Measurements from ENCODE around the gene MAML3.

MAML3 gene

DNA sequence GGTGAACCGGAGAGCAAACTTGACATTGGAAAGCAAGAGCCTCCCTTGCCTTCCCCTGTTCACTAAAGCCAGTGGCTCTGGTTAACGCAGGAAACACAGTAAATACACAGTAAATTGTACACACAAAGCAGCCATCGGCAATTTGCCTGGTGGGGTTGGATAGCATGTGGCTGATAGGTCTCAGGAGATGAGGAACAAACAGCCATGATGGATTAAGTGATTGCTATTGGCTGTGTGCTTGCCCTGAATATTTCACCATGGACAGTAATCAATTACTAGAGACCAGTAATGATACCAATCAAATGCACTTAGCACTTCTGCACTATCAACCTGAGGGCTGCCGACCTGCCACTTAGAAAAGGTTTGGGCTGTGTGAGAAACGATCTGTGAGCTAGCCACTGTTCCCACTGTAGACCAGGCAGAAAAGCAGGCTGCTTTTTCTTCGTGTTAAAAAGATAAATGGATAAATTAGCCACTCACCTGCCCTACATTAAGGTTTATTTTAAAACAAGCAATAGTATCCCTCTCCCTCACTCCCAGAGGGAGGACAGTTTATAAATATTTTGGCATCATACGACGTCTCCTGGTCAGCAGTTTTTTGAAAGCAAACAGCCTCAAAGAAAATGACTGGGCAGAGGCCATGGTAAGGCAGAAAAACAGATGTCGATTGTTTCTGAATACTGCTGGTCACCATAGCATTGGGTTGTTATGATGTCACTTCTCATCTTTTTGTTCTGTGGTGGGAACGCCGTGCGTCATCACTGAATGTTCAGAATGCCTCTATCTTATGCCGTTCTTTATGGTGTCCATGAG, 167.1 kb downstream of the MAML3 start:
- DNase-seq = no peak

DNA sequence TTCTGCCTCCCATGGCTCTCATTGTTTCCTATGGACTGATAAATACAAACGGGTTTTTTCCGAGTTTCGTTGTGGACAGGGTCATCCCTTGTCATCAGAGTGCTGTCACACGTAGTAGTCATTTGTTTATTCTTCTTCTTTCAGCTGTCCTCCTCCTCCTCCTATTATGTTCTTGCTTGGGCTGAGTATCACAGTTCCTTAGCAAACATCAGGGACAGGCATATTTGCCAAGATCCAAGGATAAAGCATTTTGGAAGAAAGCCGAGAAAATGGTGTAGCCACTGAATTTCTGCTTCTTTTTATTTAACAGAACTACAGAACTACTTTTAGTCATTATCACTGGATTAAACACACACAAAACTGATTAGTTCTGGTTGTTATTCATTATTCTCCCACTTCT, 167.9 kb downstream of the MAML3 start:
- no peak for DNase-seq

DNA sequence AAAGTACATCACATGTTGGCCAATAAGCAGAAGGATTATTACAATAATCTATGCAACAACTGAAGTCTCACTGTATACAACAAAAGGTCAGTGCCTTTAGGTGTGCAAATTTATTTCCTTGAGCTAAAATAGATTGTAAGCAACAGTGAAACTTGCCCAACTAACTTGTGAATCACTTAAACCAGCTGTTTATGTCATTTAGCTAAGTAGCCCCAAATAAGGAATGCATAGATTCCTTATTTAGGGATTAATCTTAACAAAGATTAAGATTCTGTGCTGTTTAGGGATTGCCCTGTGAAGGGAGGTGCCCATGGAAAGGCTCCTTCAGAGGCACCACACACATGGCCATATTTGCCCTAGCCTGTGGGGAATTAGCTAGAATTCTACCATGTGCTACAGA, 168.6 kb downstream of the MAML3 start:
- DNase-seq = no peak

DNA sequence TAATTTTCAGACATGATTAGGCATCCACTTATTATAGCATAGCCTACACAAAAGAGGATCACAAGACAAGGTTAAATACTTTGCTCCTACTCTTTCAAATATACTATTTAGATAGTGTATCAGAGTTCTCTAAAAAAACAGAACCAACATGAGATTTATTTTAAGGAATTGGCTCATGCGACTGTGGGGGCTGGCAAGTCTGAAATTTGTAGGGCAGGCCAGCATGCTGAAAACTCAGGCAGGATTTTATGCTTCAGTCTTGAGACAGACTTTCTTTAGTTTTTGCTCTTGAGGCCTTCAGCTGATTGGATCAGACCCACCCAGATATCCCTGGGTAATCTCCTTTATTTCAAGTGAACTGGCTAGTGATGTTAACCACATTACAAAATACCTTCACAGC, 169.5 kb downstream of the MAML3 start:
- no peak for DNase-seq

DNA sequence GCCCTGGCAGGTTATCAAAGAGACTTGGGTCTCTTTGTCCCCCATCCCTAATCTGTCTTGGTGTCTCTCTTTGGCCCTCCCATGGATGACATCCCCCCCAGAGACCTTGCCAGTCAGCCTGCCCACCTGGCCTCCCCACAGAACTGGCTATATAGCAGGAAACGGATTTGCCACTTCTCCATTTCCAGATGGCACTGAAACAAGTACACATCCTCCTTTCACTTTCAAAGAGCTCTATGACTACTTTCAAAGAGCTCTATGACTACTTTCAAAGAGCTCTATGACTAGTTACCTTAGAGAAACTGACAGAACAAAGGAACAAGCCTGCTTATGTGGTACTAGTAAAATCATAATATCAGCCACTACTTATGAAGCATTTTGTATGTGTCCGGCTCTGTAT, 175.3 kb downstream of the MAML3 start:
- no peak for DNase-seq

DNA sequence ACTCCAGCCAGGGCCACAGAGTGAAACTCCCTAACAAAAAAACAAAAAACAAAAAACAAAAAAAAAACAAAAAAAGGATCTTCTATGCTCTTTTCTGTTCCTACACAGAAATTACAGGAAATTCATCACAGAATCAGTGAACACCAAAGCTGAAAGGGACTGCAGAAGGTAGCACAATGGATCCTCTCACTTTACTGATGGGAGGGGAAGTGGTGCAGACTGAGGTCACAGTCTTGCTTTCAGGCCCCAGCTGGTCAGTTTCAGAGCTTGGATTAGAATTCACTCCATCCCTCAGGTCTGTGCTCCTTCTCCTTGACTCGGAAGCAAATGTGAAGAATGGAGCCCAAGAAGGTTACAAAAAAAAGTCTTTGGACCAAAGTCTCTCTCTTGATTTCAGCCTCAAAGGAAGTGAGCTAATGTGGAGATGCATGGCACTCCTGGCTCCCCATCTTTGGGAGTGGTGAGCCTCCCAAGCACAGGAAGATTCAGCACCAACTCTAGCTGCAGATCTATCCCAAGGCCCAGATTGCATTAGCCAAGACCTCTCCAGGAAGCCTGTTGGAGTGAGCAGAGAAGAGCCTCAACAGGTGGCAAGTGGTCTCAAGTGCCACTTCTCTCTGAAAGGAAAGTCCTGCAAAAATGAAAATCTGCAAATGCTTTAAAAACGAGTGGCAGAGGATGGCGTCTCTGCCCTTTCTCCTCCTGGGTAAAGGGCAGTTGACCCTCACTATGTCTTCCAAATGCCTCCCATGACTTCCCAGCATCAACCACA, 176.0 kb downstream of the MAML3 start:
- no peak for DNase-seq

DNA sequence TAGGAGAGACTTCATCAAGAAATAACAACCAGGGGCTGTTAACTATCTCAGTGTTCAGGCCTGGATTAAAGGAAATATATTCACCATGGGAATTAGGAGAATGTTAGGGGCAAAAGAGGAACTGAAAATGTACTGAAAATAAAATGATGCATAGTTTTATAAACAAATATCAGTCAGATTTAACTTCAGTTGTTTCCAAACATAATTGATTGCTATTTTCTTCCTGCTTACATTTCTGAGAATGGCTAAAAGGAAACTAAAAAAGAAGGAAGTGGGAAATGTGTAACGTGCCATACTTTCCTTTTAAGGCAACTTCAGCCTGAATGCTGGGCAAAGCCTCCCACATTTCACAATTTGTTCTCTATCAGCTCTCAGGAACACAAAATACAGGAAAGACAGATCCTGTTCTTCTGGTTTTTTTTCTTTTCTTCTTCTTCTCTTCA, 178.1 kb downstream of the MAML3 start:
- no peak for DNase-seq

DNA sequence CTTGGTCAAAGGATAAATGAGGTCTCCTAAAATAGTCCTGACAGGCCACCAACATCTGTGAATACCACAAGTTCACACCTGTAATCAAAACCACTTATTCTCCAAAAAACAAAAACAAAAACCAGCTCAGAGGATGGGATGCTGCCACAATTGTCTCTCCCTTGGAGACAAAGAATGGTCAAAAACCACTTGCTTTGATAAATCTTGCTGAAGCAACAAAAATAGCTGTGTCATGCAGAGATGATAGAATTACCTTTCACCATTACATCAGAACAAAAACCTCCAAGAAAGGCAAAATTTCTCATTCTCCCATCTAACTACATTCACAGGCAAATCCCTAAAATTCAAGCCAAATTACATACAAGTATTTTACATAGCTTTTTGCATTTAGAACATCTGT, 180.4 kb downstream of the MAML3 start:
- DNase-seq = no peak

DNA sequence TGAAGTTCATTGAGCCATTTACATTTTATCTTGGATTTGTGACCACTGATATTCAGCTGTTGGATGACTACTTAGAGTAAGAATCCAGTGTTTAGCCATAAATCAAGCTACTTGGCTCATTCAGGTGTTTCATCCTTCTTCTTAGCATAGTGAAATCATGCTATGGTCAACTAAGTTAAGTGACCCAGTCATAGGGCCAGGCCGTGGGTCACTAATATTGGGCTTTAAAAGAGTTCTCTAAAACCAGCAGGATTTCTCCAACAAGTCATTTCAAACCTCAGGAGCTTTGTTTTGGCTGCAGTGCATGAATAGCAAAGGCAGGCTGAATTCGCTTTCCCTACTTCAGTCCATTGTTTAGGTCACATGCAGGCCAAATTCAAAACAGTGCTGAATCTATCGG, 181.0 kb downstream of the MAML3 start:
- no peak for DNase-seq

DNA sequence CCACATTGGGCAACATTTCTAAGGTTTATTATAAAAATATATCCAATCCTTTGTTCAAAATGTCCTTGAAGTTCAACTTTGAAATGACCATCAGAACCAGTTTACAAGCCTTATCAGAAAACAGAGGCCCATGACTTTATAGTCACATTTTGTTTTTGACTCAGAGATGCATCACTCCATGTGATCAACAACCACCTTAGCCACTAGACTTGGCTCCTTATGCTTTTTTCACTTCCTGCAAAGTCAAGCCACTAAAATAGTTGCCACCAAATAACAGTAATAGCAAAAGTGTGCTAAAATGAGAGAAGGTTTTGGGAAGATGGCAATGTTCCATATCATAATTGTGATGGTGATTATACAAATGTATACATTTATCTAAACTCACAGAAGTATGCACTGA, 181.7 kb downstream of the MAML3 start:
- no peak for DNase-seq

DNA sequence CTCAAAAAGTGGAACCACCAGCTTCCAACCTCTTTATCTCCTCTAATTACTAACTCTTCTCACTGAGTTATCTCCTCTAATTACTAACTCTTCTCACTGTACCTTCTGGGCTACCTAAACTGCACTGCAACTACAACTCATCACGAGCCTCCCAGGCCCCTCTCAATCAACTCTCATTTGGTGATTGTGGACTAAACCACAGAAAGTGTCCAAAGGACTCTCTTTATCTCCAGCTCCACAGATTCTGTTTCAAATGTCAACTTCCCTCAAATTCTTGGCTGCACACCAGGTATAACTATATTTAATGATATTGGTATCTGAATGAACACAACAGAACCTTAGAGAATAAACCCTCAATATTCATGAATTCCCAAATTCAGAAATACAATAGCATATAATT, 182.9 kb downstream of the MAML3 start:
- DNase-seq = no peak

DNA sequence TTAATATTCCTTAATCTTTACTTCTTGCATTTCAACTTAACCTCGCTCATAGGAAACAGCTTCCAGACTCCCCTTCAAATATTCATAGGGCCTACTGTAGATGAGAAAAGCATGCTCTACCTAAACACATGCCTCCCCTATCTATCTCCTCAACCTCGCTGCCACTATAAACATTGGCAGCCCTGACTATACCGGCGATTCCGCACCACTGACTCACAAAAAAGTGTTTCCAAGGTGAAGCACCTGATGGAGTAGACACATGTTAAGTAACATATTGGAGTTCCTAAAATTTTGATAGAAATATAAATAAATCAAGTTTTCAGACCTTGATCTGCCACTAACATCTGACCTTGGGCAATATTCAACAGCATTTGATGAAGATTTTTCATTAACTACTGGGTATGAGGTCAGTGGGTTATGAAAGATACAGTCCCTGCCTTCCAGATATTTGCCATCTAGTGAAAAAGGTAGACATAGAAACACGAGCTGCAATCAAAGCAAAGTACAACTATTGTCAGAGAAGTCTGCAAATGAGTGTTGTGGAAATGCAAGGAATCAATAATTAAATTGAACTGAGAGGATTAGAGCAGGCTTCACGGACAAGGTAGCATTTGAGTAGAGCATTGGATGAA, 184.2 kb downstream of the MAML3 start:
- no peak for DNase-seq

DNA sequence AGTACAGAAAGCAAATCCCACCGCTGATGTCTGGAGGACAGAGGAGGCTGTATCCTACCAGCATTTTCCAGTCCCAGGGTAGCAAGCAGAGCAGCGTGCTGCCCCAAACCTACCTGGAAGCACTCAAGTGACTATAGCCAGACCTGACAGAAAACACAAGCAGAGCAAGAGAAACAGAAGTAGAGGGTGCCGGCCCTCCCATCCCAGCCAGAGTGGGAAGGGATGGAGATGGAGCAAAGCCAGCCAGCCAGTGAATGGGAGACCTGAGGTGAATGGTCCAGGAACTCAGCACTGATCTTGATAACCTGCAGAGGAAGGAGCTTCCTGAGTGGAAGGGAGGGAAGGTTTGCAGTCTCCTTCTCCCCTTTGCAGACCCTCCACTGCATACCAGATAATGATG, 185.2 kb downstream of the MAML3 start:
- no peak for DNase-seq

DNA sequence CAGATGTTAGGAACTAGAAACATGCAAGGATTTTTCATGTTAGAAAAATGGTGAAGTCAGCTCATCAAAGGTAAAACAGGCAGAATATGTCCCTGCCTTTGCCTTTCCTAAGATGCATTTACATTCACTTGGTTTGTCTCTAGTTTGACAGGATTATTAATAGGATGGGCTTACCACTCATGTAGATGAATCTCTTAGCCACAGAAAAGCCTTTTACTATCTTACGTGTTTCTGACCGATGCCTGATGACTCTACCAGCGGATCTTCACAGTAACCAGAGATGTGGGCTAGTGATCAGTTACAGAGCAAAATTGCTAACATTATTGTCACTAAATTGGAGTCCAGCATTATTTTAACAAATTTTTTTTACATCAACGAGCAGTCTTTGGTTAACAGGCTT, 187.6 kb downstream of the MAML3 start:
- no peak for DNase-seq

DNA sequence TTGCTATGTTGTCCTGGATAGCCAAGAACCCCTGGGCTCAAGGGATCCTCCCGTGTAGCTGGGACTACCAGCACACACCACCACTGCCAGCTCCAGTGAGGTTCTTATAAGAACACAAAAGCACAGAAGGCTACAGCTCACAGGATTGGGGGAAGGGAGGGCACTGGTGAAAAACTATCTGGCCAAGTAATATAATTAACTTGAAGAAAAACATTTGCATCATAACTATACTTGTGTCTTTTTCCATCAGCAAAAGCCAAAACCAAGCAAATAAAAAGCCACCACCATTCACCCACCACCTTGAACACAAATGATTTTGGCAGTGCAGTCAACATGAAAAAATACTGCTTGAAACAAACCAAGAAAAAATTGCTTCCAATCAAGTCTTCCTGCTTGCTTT, 188.2 kb downstream of the MAML3 start:
- no peak for DNase-seq

DNA sequence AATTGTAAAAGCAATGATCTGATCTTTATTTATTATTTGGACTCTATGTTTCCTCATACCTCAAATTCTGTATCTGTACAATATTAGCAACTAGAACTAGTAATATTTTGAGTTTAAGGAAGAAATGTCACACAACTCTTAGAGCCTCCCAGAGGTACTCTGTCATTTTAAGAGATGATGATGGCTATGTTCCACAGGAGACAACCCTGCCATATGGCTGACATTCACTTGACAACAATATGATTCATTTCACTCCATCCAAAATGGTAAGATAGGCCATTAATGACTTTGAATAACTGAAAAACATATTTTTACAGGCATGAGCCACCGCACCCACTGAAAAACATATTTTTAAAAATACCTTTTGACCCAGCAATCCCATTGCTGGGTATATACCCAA, 190.3 kb downstream of the MAML3 start:
- no peak for DNase-seq

DNA sequence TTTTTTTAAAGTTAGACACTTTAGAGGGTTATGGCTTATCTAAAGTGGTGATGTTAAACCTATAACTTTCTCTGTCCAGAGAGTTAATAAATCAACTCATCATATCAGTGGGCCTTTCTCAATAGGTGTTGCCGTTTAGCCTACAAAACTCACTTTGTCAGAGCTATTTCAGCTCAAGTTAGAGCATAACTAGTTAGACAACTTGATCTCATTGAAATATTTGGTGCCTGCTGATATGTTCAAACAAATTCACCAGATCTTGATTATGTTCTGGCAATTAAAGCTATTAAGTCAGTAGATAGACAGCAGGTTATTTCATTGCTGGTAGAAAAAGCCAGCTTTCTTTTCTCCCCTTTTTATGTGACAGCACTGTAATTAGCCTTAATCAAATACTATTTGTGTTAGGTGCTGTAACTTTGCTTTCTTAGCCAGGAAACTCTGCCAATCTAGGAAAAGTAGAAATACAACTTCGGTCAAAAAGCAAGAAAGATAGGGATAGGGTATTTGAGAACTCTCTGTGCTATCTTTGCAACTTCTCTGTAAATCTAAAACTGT, 191.8 kb downstream of the MAML3 start:
- DNase-seq = no peak

DNA sequence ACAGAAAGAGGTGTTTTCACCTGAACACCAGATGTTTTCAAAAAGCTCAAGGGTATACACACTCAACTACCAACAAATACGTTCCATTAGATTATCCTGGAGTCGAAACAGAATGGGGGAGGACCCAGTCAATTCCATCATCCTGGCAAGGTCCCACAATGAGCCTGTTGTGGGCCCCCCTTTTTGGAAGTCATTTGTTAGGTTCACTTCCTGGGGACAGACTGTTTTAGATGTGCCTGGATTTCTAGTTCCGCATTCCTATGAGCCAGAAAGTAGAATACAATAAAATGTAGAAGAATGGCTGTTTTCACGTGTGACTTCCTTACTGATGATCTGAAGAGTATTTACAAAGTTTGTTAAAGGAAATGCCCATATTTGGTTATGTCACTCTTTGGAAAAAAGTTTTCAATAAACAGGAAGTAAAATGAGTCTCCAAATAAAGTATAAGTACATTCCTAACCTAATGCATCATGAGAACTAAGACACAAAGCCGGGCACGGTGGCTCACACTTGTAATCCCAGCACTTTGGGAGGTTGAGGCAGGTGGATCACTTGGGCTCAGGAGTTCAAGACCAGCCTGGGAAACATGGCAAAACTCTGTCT, 192.5 kb downstream of the MAML3 start:
- DNase-seq = no peak

DNA sequence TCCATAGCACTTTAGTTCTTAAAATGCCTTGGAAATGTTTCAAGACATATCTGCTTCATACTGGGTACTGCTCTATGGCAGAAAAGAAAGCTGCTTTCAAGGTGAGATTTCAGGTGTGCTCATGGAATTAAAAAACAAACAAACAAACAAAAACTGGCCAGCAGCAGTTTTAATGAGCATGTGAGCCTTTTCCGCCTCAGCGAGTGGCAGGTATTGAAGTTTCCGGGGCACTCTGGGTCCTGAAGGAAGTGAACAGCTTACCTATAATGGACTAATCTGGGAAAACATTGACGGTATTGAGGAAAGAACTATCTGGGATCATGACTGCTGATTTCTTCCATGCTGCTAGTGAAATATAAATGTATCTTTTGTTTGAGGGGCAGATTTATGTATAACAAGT, 194.6 kb downstream of the MAML3 start:
- no peak for DNase-seq

DNA sequence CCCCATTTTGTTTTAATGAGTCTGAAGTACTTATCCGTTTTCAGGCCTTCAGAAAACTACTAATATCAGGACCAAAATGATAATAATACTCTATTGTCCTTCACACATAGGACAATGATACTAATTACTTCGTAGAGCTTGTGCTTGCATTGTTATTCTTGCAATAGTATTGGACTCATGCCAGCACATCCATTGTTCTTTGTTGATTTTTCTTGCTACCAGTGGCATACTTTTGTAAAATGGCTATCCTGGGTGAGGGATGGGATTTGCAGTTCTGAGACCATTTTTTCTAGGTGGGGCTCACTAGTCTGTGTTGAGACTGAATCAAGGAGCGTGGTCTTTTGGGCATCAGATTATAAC, 195.3 kb downstream of the MAML3 start:
- no peak for DNase-seq

DNA sequence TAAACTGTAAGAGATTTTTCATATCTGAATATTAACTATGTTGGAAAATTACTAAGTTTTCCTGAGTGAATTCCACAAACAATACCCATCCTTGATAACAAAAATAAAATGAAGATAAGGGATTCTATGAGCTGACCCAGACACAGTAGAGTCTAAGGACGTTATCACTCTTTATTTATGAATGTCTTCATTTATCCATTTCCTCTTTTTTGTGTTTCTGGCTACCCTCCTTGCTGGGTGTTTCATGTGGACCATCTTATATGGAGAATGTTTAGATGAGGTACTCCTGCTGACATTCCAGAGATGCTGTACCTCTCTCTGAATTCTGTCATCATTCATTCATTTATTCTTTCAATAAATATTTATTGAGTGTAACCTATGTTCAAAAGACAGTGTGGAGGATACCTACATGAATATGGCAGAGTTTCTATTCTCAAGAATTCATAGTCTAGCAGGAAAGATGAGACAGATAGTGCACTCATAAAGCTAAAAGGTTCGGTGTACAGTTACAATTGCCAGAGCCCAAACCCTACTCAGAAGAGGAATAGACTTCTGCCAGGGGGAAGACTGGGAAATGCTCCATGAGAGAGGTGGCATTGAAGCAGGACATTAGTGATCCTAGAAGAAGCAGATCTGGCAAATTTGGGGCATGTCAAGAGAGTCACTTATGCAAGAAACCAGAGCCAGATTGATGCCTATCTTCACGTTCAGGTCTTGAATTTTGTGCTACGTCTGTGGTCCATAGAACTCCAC, 195.8 kb downstream of the MAML3 start:
- no peak for DNase-seq

DNA sequence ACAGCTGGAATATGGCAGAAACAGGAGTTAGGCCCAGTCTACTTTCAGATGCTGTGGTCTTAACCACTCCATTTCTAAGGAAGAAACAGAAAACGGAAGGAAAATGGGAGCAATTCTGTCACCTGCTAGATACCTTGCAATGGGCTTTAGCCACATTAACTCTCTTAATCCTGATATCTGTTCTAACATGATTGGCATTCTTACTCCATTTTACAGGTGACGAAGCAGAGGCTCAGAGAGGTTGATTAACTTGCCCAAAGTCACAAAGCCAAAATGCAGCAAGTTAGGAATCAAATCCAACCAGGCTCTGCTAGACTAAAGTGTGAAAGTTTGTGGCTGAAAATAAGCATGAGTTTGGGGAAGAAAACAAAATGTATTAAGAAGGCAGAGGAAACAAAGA, 196.9 kb downstream of the MAML3 start:
- DNase-seq = no peak

Data from NCI-H1048 (cell line).